GM12878 (cell line): ENCODE data around the gene ECI1. TPM values are rescaled to one million over a fixed set of nuclear protein-coding genes. Genes with fewer than 3 reads are reported as not detected.

ENCODE experiments used
- ATAC-seq: fragments of 200-7000 bp; cut with Tn5 transposase; 3 replicates; pipeline ENCODE4 v1.9.1; 2020; ENCODE audit warnings: mild to moderate bottlenecking, moderate library complexity
- BruUV-seq: library from RNA; stranded (reverse); fragments of 400-500 nt; replicated peaks from 2 replicates; lab custom pipeline; 2021; lab: Mats Ljungman, UMichigan
- CTCF ChIA-PET: fragments of 300-600 bp; sonication (Branson Sonifier 250); formaldehyde crosslinking; extraction: SDS; loops from one replicate; lab custom pipeline; 2021; ENCODE audit warnings: inconsistent platforms; lab: Yijun Ruan, JAX
- POLR2A ChIA-PET: fragments of 350-600 bp; formaldehyde crosslinking; extraction: SDS; loops from one replicate; lab custom pipeline; 2021; ENCODE audit warnings: inconsistent platforms; lab: Charles Lee
- RAD21 ChIA-PET: fragments of 300-600 bp; sonication (Branson Sonifier 250); formaldehyde crosslinking; loops from one replicate; lab custom pipeline; 2023; ENCODE audit warnings: antibody characterized with exemption; ENCODE audit not compliant: unreplicated experiment; lab: Charles Lee
- SMC1A ChIA-PET: fragments of 300-600 bp; sonication (Branson Sonifier 250); formaldehyde crosslinking; loops from one replicate; lab custom pipeline; 2023; ENCODE audit not compliant: unreplicated experiment, uncharacterized antibody; lab: Charles Lee
- DNase-seq: peaks from one replicate; pipeline ENCODE4 v3.0.0-alpha.2; 2011; ENCODE audit warnings: low read depth, low spot score
- FAIRE-seq: peaks from 3 replicates; lab custom pipeline; 2011; peaks lifted over from hg19 to GRCh38; lab: Jason Lieb, UNC
- H2AFZ ChIP-seq: 2 replicates; pipeline ENCODE4 v1.6.0; 2011; ENCODE audit warnings: low read depth, low read length, control low read depth; ENCODE audit not compliant: control insufficient read depth
- H3K27ac ChIP-seq: 2 replicates; pipeline ENCODE4 v1.5.1; 2011; ENCODE audit warnings: control low read depth; ENCODE audit not compliant: control insufficient read depth, insufficient read depth
- H3K27me3 ChIP-seq, 2 experiments: replicated peaks in 1 of 2; 2 replicates each; pipeline versions ENCODE4 v1.6.0 to v1.6.1; 2011; ENCODE audit warnings: low read length in 1 of 2; ENCODE audit not compliant: control insufficient read depth in 2 of 2, insufficient read depth in 2 of 2
- H3K36me3 ChIP-seq, 2 experiments: 2 replicates each; pipeline ENCODE4 v1.5.1; 2011; ENCODE audit warnings: low read length in 1 of 2; ENCODE audit not compliant: control insufficient read depth in 2 of 2, insufficient read depth in 2 of 2
- H3K4me1 ChIP-seq: 2 replicates; pipeline ENCODE4 v1.6.1; 2011; ENCODE audit warnings: mild to moderate bottlenecking, low read length, moderate library complexity, mixed read lengths; ENCODE audit not compliant: control insufficient read depth, insufficient read depth
- H3K4me2 ChIP-seq: 2 replicates; pipeline ENCODE4 v1.6.0; 2011; ENCODE audit warnings: control low read depth; ENCODE audit not compliant: control insufficient read depth, insufficient read depth
- H3K4me3 ChIP-seq: fragments of 200-600 bp; sonication (generic); 2 replicates; pipeline ENCODE4 v1.5.1; 2016
- H3K79me2 ChIP-seq: 2 replicates; pipeline ENCODE4 v1.6.0; 2011; ENCODE audit warnings: low read length; ENCODE audit not compliant: control insufficient read depth, insufficient read depth
- H3K9ac ChIP-seq: 2 replicates; pipeline ENCODE4 v1.8.0; 2011; ENCODE audit warnings: low read length, control low read depth, mixed read lengths; ENCODE audit not compliant: control insufficient read depth, insufficient read depth
- H3K9me3 ChIP-seq: replicated peaks from 3 replicates; pipeline ENCODE4 v1.5.1; 2011; ENCODE audit warnings: mild to moderate bottlenecking, low read length; ENCODE audit not compliant: control insufficient read depth, insufficient read depth
- H4K20me1 ChIP-seq: 2 replicates; pipeline ENCODE4 v1.6.0; 2011; ENCODE audit not compliant: control insufficient read depth, insufficient read depth
- CREM ChIP-seq: IDR thresholded peaks from 2 replicates; pipeline ENCODE4 v1.6.1; 2014; ENCODE audit warnings: antibody characterized with exemption, low read depth
- JUNB ChIP-seq: IDR thresholded peaks from 2 replicates; pipeline ENCODE4 v1.6.1; 2016; ENCODE audit warnings: antibody characterized with exemption, mild to moderate bottlenecking
- PBX3 ChIP-seq: IDR thresholded peaks from 2 replicates; pipeline ENCODE4 v1.6.1; 2011; ENCODE audit warnings: mild to moderate bottlenecking, low read depth, low read length, moderate library complexity; ENCODE audit not compliant: insufficient replicate concordance
- POLR2A ChIP-seq: IDR thresholded peaks from 2 replicates; pipeline ENCODE4 v1.6.1; 2011; ENCODE audit warnings: low read depth, mild to moderate bottlenecking, low read length
- POLR2AphosphoS2 ChIP-seq: IDR thresholded peaks from 2 replicates; pipeline ENCODE4 v1.6.1; 2011; ENCODE audit warnings: low read depth, mild to moderate bottlenecking, low read length, improper control_type of control experiment, moderate library complexity
- SMAD5 ChIP-seq: IDR thresholded peaks from 2 replicates; pipeline ENCODE4 v1.6.1; 2016; ENCODE audit warnings: antibody characterized with exemption, low read depth
- WGBS: methylation state at CpG from one replicate; pipeline ENCODE4 v1.1.6; 2016; ENCODE audit warnings: low lambda C conversion rate; ENCODE audit not compliant: insufficient replicate concordance, insufficient coverage; ENCODE audit errors: missing lambda C conversion rate; 5-methylcytosine and 5-hydroxymethylcytosine counted together
- in situ Hi-C: fragments of 300-500 bp; cut with MboI; formaldehyde crosslinking; loops from 9 replicates; pipeline ENCODE4 v1.14.3; 2018; ENCODE audit warnings: mixed read lengths
- intact Hi-C: fragments of 100-400 bp; cut with micrococcal nuclease; formaldehyde crosslinking; loops from one replicate; pipeline ENCODE4 v1.14.2; 2022; ENCODE audit not compliant: unreplicated experiment
- polyA plus RNA-seq, 11 experiments: library from polyadenylated mRNA; depleted of rRNA in 4 of 11; unstranded in 6 of 11; stranded (reverse) in 5 of 11; fragments of >200 nt; fragmentation: Nextera tagmentation in 4 of 11; fragmentation: Illumina TruSeq in 1 of 11; extraction: Ambion mirVana in 4 of 11; extraction: Trizol in 1 of 11; gene quantifications; 1 replicate in 1 of 11; 2 replicates in 10 of 11; pipeline versions ENCODE4 v1.2.1 to v1.2.3, GENCODE V29; 2011 to 2016; ENCODE audit warnings: inconsistent platforms in 2 of 11, missing spikeins in 2 of 11, low read depth in 1 of 11
- total RNA-seq, 4 experiments: library from RNA; depleted of rRNA in 3 of 4; stranded (reverse); fragments of >200 nt in 3 of 4; fragmentation: Illumina TruSeq in 1 of 4; extraction: Trizol in 1 of 4; gene quantifications; 2 replicates each; pipeline versions ENCODE4 v1.2.1 to v1.2.3, GENCODE V29; 2013 to 2021
- TF ChIP-seq, protein P1 (sequence below): fragments of 450-650 bp; IDR thresholded peaks from 2 replicates; pipeline ENCODE4 v1.6.1; 2017; ENCODE audit warnings: mild to moderate bottlenecking, moderate library complexity
- TF ChIP-seq, protein P2 (sequence below): fragments of 450-650 bp; IDR thresholded peaks from 2 replicates; pipeline ENCODE4 v1.6.1; 2016; ENCODE audit warnings: mild to moderate bottlenecking

ECI1 gene
- total and polyA plus RNA-seq, 10 of the 15 experiments (the other 5 are each of a cell fraction or from before 2014, with no cell fraction given): 2.2 to 82.1 (median 24.8) TPM

GRCh38 chr16:2211923-2212347 lies 39.5 kb downstream of the ECI1 start:
- H3K27ac ChIP-seq: no peak overlapping the region
- peaks cover 2% of the 10 kb centered on the region; the same call in 1 of the 2 replicates for H3K4me1 ChIP-seq
- ChIA-PET CTCF (interaction anchor here (1.0 to 1.1 kb wide), 2 partner anchors 17 to 40 kb away, joined by 3 read pairs; partner anchors contain the start of gene ECI1), SMC1A (no interaction called here), RAD21 (no interaction called here), POLR2A (interaction anchor here (1.1 kb wide), 1 partner anchor 57 kb away, joined by 4 read pairs; the partner anchor contains the start of gene TRAF7)
- 65% methylated on average over 11 of the region's 11 CpGs for WGBS
- no TSS peak for BruUV-seq
- TF ChIP-seq PBX3 (no peak), POLR2AphosphoS2 (0 out of 2 replicates have a peak, but pooled peaks have one; percentile 22), CREM (no peak), SMAD5 (peak; percentile 43; the same call in 1 of the 2 replicates), JUNB (no peak), POLR2A (peak; percentile 59; the same call in 1 of the 2 replicates)
- TF ChIP-seq, protein P1, sequence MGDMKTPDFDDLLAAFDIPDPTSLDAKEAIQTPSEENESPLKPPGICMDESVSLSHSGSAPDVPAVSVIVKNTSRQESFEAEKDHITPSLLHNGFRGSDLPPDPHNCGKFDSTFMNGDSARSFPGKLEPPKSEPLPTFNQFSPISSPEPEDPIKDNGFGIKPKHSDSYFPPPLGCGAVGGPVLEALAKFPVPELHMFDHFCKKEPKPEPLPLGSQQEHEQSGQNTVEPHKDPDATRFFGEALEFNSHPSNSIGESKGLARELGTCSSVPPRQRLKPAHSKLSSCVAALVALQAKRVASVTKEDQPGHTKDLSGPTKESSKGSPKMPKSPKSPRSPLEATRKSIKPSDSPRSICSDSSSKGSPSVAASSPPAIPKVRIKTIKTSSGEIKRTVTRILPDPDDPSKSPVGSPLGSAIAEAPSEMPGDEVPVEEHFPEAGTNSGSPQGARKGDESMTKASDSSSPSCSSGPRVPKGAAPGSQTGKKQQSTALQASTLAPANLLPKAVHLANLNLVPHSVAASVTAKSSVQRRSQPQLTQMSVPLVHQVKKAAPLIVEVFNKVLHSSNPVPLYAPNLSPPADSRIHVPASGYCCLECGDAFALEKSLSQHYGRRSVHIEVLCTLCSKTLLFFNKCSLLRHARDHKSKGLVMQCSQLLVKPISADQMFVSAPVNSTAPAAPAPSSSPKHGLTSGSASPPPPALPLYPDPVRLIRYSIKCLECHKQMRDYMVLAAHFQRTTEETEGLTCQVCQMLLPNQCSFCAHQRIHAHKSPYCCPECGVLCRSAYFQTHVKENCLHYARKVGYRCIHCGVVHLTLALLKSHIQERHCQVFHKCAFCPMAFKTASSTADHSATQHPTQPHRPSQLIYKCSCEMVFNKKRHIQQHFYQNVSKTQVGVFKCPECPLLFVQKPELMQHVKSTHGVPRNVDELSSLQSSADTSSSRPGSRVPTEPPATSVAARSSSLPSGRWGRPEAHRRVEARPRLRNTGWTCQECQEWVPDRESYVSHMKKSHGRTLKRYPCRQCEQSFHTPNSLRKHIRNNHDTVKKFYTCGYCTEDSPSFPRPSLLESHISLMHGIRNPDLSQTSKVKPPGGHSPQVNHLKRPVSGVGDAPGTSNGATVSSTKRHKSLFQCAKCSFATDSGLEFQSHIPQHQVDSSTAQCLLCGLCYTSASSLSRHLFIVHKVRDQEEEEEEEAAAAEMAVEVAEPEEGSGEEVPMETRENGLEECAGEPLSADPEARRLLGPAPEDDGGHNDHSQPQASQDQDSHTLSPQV: no peak
- TF ChIP-seq, protein P2, sequence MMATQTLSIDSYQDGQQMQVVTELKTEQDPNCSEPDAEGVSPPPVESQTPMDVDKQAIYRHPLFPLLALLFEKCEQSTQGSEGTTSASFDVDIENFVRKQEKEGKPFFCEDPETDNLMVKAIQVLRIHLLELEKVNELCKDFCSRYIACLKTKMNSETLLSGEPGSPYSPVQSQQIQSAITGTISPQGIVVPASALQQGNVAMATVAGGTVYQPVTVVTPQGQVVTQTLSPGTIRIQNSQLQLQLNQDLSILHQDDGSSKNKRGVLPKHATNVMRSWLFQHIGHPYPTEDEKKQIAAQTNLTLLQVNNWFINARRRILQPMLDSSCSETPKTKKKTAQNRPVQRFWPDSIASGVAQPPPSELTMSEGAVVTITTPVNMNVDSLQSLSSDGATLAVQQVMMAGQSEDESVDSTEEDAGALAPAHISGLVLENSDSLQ: no peak
- H3K36me3 ChIP-seq: peaks cover 8 to 19% of the 10 kb centered on the region in 2 experiments; a peak in 3 of 4 replicates
- peaks cover 23% of the 10 kb centered on the region for H3K79me2 ChIP-seq
- no peak overlapping the region for H3K4me3 ChIP-seq
- in situ Hi-C loops (no loop called here), intact Hi-C loops (no loop called here)
- DNase-seq (no peak), ATAC-seq (no peak), FAIRE-seq (no peak)
- no peak overlapping the region for H3K9ac ChIP-seq
- no peak overlapping the region for H2AFZ ChIP-seq
- no peak overlapping the region; the same call in 1 of the 2 replicates for H3K4me2 ChIP-seq
- no peaks in the 10 kb centered on the region for H3K27me3 ChIP-seq
- H3K9me3 ChIP-seq: no peaks in the 10 kb centered on the region
- H4K20me1 ChIP-seq: no peaks in the 10 kb centered on the region
